Mesothelial cell of epicardium (in vitro differentiated cells): ENCODE measurements around the gene SS18L1. TPM values are rescaled to one million over a fixed set of nuclear protein-coding genes. Genes with fewer than 3 reads are reported as not detected.

Experiments used
- DNase-seq, 2 experiments: peaks; one replicate each; pipeline ENCODE4 v3.0.0; 2021; ENCODE audit warnings: low spot score in 2 of 2; ENCODE audit not compliant: unreplicated experiment in 2 of 2
- H3K27ac Mint-ChIP-seq: 2 replicates; pipeline ENCODE4 v1.8.0; 2021; ENCODE audit warnings: mixed read lengths
- H3K27me3 Mint-ChIP-seq: 2 replicates; pipeline ENCODE4 v1.8.0; 2021; ENCODE audit warnings: low read depth, mixed read lengths
- H3K36me3 Mint-ChIP-seq: 2 replicates; pipeline ENCODE4 v1.8.0; 2021; ENCODE audit warnings: mixed read lengths
- H3K4me1 Mint-ChIP-seq: 2 replicates; pipeline ENCODE4 v1.8.0; 2021; ENCODE audit warnings: mixed read lengths
- H3K4me3 Mint-ChIP-seq: 2 replicates; pipeline ENCODE4 v1.8.0; 2021; ENCODE audit warnings: mild to moderate bottlenecking, moderate library complexity, mixed read lengths
- H3K9me3 Mint-ChIP-seq: 2 replicates; pipeline ENCODE4 v1.8.0; 2021; ENCODE audit warnings: mixed read lengths
- total RNA-seq: library from RNA; stranded (reverse); gene quantifications from 3 replicates; pipeline ENCODE4 v1.2.1, GENCODE V29; 2021
- TF ChIP-seq, protein P1 (sequence below): fragments of 200-600 bp; sonication (generic); IDR thresholded peaks from one replicate; pipeline ENCODE4 v1.5.0; 2021; ENCODE audit warnings: antibody characterized with exemption; ENCODE audit not compliant: unreplicated experiment

The SS18L1 gene
- total RNA-seq, 1 donor from 2014 or later = 27.5 TPM

DNA sequence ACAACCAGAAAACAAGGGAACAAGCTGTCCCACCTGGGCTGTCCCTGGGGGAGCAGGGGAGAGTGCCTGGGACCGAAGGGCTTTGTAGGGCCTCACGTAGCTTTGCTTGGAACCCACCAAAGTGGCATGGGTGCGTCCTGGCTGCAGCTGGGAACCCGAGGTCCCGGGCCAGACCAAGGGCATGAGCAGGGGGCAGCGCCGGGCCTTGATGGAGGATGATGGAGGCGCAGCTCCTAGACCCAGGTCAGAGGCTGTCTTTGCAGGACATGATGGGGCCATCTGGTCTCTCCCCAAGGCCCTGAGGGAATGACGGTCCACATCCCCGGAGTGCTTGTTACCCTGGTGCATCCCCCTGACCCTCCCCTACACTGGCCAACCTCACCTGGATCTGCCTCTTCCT, 87.1 kb downstream of the SS18L1 start:
- Mint-ChIP-seq H3K27ac (no peak overlapping the region), H3K27me3 (peaks cover 18% of the 10 kb centered on the region), H3K36me3 (no peaks in the 10 kb centered on the region), H3K4me1 (no peaks in the 10 kb centered on the region), H3K4me3 (no peak overlapping the region), H3K9me3 (no peaks in the 10 kb centered on the region)
- TF ChIP-seq, protein P1, sequence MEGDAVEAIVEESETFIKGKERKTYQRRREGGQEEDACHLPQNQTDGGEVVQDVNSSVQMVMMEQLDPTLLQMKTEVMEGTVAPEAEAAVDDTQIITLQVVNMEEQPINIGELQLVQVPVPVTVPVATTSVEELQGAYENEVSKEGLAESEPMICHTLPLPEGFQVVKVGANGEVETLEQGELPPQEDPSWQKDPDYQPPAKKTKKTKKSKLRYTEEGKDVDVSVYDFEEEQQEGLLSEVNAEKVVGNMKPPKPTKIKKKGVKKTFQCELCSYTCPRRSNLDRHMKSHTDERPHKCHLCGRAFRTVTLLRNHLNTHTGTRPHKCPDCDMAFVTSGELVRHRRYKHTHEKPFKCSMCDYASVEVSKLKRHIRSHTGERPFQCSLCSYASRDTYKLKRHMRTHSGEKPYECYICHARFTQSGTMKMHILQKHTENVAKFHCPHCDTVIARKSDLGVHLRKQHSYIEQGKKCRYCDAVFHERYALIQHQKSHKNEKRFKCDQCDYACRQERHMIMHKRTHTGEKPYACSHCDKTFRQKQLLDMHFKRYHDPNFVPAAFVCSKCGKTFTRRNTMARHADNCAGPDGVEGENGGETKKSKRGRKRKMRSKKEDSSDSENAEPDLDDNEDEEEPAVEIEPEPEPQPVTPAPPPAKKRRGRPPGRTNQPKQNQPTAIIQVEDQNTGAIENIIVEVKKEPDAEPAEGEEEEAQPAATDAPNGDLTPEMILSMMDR = no peak
- no peak for DNase-seq

GRCh38 chr20:62231292-62231691, 87.7 kb downstream of the SS18L1 start:
- Mint-ChIP-seq H3K27ac (no peak overlapping the region), H3K4me1 (no peaks in the 10 kb centered on the region), H3K9me3 (no peaks in the 10 kb centered on the region)

More at GRCh38 chr20:62231292-62231691, 87.7 kb downstream of the SS18L1 start:
- no peaks in the 10 kb centered on the region for H3K36me3 Mint-ChIP-seq
- DNase-seq = no peak
- TF ChIP-seq, protein P1 = no peak
- no peak overlapping the region for H3K4me3 Mint-ChIP-seq
- H3K27me3 Mint-ChIP-seq = peaks cover 12% of the 10 kb centered on the region

Other genes starting within 250 kb of the SS18L1 start
- 27.5 to 28.8 TPM (median 28.1 TPM) in 3 replicates for gene TAF4, start 77.9 kb upstream of the SS18L1 start, total RNA-seq
- gene LSM14B, start 21.3 kb upstream of the SS18L1 start, total RNA-seq = 60.3 to 64.3 TPM (median 63.9 TPM) in 3 replicates
- 195 to 210 TPM (median 201 TPM) in 3 replicates for gene PSMA7, start 375 bp upstream of the SS18L1 start, total RNA-seq
- gene MTG2, start 39.3 kb downstream of the SS18L1 start, total RNA-seq = 29.4 to 31.6 TPM (median 29.5 TPM) in 3 replicates
- gene HRH3, start 76.5 kb downstream of the SS18L1 start, total RNA-seq = not detected in 3 replicates
- gene OSBPL2, start 94.8 kb downstream of the SS18L1 start, total RNA-seq = 57.1 to 60.9 TPM (median 57.7 TPM) in 3 replicates
- gene ADRM1, start 159.2 kb downstream of the SS18L1 start, total RNA-seq = 58.8 to 60.8 TPM (median 59.0 TPM) in 3 replicates
- gene LAMA5, start 223.5 kb downstream of the SS18L1 start, total RNA-seq = 571 to 618 TPM (median 601 TPM) in 3 replicates
- gene RPS21, start 243.3 kb downstream of the SS18L1 start, total RNA-seq = 1,089 to 1,145 TPM (median 1,126 TPM) in 3 replicates